ENCODE data around the gene RIPK4. TPM values are rescaled to one million over a fixed set of nuclear protein-coding genes. Genes with fewer than 3 reads are reported as not detected.

RIPK4 gene
- polyA plus RNA-seq, 1 donor (not counting 4 experiments of a cell fraction or from before 2014, with no cell fraction given), result 18.4 TPM

DNA sequence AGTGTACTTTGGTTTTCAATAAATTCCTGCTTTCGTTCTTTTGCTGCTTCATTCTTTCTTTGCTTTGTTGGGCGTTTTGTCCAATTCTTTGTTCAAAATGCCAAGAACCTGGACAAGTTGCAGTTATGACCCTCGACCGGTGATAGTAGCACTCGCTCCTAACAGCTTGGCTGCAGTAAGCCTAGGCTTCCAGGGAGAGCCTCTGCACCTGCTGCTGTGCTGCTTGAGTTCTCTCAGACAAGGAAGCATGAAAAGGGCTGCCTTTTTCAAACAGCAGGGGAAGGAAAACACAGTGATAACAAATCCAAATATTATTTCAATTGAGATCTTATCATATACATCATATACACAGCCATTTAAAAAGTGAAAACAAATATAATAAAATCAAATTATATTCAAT is 12.8 kb upstream of the RIPK4 start:
- peaks cover 38% of the 10 kb centered on the region for H3K4me1 ChIP-seq (ENCODE audit: control insufficient read depth, extremely low read depth, insufficient read depth, low read length)
- no peak for FAIRE-seq
- no peak overlapping the region for H3K4me2 ChIP-seq (ENCODE audit: control insufficient read depth, extremely low read depth, insufficient read depth, low read depth, low read length)
- no peaks in the 10 kb centered on the region for H3K9me3 ChIP-seq (ENCODE audit: control insufficient read depth, low read depth, low read length)
- H3K9ac ChIP-seq (ENCODE audit: control insufficient read depth, extremely low read depth, insufficient read depth, low read length), result no peak overlapping the region
- no peaks in the 10 kb centered on the region for H3K9me1 ChIP-seq (ENCODE audit: control insufficient read depth, extremely low read depth, insufficient read depth, low read length)
- H3K27ac ChIP-seq (ENCODE audit: control insufficient read depth, insufficient read depth, low read length), result no peak overlapping the region
- dilution Hi-C loops (cut with MboI; ENCODE audit: extremely low pct_ligation_motif_present, low sequenced_read_pairs), result no loop called here
- no peaks in the 10 kb centered on the region for H3K79me2 ChIP-seq (ENCODE audit: control insufficient read depth, insufficient read depth, low read length)
- DNase-seq (ENCODE audit: low read depth, low spot score), result no peak
- no peaks in the 10 kb centered on the region for H3K36me3 ChIP-seq (ENCODE audit: control insufficient read depth in 2 of 2, extremely low read depth in 1 of 2, insufficient read depth in 2 of 2, low read length in 2 of 2)
- H4K20me1 ChIP-seq (ENCODE audit: control insufficient read depth, extremely low read depth, insufficient read depth, low read length), result no peaks in the 10 kb centered on the region
- no peaks in the 10 kb centered on the region for H3K27me3 ChIP-seq (ENCODE audit: control insufficient read depth, extremely low read depth, insufficient read depth, low read length)
- no peak overlapping the region for H2AFZ ChIP-seq (ENCODE audit: control insufficient read depth, low read length)
- no peak overlapping the region for H3K4me3 ChIP-seq (ENCODE audit: control insufficient read depth in 2 of 3, extremely low read depth in 1 of 3, insufficient read depth in 2 of 3, low read depth in 1 of 3, low read length in 3 of 3)
- TF ChIP-seq, protein P1, sequence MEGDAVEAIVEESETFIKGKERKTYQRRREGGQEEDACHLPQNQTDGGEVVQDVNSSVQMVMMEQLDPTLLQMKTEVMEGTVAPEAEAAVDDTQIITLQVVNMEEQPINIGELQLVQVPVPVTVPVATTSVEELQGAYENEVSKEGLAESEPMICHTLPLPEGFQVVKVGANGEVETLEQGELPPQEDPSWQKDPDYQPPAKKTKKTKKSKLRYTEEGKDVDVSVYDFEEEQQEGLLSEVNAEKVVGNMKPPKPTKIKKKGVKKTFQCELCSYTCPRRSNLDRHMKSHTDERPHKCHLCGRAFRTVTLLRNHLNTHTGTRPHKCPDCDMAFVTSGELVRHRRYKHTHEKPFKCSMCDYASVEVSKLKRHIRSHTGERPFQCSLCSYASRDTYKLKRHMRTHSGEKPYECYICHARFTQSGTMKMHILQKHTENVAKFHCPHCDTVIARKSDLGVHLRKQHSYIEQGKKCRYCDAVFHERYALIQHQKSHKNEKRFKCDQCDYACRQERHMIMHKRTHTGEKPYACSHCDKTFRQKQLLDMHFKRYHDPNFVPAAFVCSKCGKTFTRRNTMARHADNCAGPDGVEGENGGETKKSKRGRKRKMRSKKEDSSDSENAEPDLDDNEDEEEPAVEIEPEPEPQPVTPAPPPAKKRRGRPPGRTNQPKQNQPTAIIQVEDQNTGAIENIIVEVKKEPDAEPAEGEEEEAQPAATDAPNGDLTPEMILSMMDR (optimal IDR thresholded peaks at IDR 0.05 in 1 of 3, IDR thresholded peaks at IDR 0.05 in 1 of 3, conservative IDR thresholded peaks at IDR 0.05 in 1 of 3; ENCODE audit: extremely low read depth in 1 of 3, insufficient read depth in 2 of 3, low read length in 3 of 3), result no peak
- no peak for TF ChIP-seq EZH2 (IDR thresholded peaks at IDR 0.05; ENCODE audit: low read length)

GRCh38 chr21:41778930-41779600 is 12.2 kb upstream of the RIPK4 start:
- dilution Hi-C loops (cut with MboI; ENCODE audit: extremely low pct_ligation_motif_present, low sequenced_read_pairs), result no loop called here
- no peaks in the 10 kb centered on the region for H3K36me3 ChIP-seq (ENCODE audit: control insufficient read depth in 2 of 2, extremely low read depth in 1 of 2, insufficient read depth in 2 of 2, low read length in 2 of 2)
- DNase-seq (ENCODE audit: low read depth, low spot score), result no peak
- H3K4me1 ChIP-seq (ENCODE audit: control insufficient read depth, extremely low read depth, insufficient read depth, low read length), result peaks cover 32% of the 10 kb centered on the region
- no peak overlapping the region for H3K9ac ChIP-seq (ENCODE audit: control insufficient read depth, extremely low read depth, insufficient read depth, low read length)
- no peaks in the 10 kb centered on the region for H4K20me1 ChIP-seq (ENCODE audit: control insufficient read depth, extremely low read depth, insufficient read depth, low read length)
- no peak for TF ChIP-seq EZH2 (IDR thresholded peaks at IDR 0.05; ENCODE audit: low read length)
- TF ChIP-seq, protein P1 (optimal IDR thresholded peaks at IDR 0.05 in 1 of 3, IDR thresholded peaks at IDR 0.05 in 1 of 3, conservative IDR thresholded peaks at IDR 0.05 in 1 of 3; ENCODE audit: extremely low read depth in 1 of 3, insufficient read depth in 2 of 3, low read length in 3 of 3), result no peak
- FAIRE-seq, result no peak
- H3K79me2 ChIP-seq (ENCODE audit: control insufficient read depth, insufficient read depth, low read length), result no peaks in the 10 kb centered on the region
- no peak overlapping the region for H2AFZ ChIP-seq (ENCODE audit: control insufficient read depth, low read length)
- H3K27me3 ChIP-seq (ENCODE audit: control insufficient read depth, extremely low read depth, insufficient read depth, low read length), result no peaks in the 10 kb centered on the region
- H3K9me1 ChIP-seq (ENCODE audit: control insufficient read depth, extremely low read depth, insufficient read depth, low read length), result no peaks in the 10 kb centered on the region
- no peak overlapping the region for H3K4me2 ChIP-seq (ENCODE audit: control insufficient read depth, extremely low read depth, insufficient read depth, low read depth, low read length)
- no peak overlapping the region for H3K27ac ChIP-seq (ENCODE audit: control insufficient read depth, insufficient read depth, low read length)
- H3K4me3 ChIP-seq (ENCODE audit: control insufficient read depth in 2 of 3, extremely low read depth in 1 of 3, insufficient read depth in 2 of 3, low read depth in 1 of 3, low read length in 3 of 3), result no peak overlapping the region
- no peaks in the 10 kb centered on the region for H3K9me3 ChIP-seq (ENCODE audit: control insufficient read depth, low read depth, low read length)
